Measurements from ENCODE around the gene OR2A14.
"Not testable (repeated sequence)": the region's sequence is repeated elsewhere in the genome, so short reads cannot be mapped to it uniquely, and the experiment has no call there.

OR2A14 gene

DNA sequence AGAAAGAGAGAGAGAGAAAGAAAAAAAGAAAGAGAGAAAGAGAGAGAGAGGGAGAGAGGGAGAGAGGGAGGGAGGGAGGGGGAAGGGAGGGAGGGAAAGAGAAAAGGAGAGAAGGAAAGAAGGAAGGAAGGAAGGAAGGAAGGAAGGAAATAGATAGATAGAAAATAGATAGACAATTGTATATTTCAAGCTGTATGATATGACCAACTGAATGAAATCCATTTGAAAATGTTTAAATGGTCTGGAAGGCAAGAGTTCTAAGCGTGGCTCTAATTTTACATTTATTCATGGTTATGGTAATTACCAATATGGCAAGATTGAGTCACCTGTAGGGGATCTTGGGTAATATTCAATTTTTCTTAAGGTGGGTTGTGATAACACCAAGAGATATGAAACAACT is 35.9 kb downstream of the OR2A14 start:
- no peak for DNase-seq (ENCODE audit: low spot score)

DNA sequence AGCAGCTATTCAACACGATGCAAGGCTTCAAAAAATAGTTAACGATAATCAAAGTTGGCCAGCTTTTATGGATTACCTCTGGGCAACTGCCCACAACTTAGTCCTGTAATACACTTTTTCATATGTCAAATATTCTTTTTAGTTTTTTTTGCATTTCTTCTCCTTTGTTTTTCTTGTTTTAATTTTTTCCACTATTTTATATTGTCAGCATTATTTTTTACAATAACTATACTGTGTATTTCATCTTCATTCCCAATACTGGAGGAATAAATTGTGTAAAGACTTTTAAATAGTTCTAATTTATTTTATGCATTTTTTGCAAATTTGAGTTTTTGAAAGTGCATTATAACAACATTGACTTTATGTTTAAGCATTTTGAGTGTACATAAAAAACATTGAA is 41.8 kb downstream of the OR2A14 start:
- DNase-seq (ENCODE audit: low spot score): no peak

- DNase-seq (ENCODE audit: low spot score): not testable (repeated sequence)
Observed at GRCh38 chr7:144171594-144172350, 48.8 kb downstream of the OR2A14 start.

DNA sequence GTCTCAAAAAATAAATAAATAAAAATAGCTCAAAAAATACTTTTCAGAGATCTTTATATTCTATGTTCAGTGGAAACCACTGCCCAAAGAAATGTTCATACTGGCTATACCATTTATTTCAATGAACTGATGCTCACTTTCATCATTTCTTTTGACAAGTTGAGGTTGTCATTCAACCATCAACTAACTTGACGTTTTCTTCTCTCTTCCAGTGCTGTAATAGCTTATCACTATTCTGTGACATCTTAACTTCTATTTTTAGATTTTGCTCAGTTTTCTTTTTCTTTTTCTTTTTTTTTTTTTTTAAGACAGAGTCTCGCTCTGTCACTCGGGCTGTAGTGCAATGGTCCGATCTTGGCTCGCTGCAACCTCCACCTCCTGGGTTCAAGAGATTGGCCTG is 51.6 kb downstream of the OR2A14 start:
- DNase-seq (ENCODE audit: low spot score): no peak

- DNase-seq (ENCODE audit: low spot score): not testable (repeated sequence)
Observed at GRCh38 chr7:144178380-144179164, 55.6 kb downstream of the OR2A14 start.

- not testable (repeated sequence) for DNase-seq (ENCODE audit: low spot score)
Observed at GRCh38 chr7:144179165-144179479, 56.1 kb downstream of the OR2A14 start.

Data from hematopoietic multipotent progenitor cell treated with erythropoietin and hydrocortisone succinate and interleukin-3 and kit ligand, for 17 days (in vitro differentiated cells).